Glutamatergic neuron (in vitro differentiated cells): ENCODE results near the gene NLK. TPM values are rescaled to one million over a fixed set of nuclear protein-coding genes. Genes with fewer than 3 reads are reported as not detected.

Experiments
- DNase-seq: peaks from one replicate; pipeline ENCODE4 v3.0.0; 2022
- H3K27ac Mint-ChIP-seq: one replicate; pipeline ENCODE4 v1.8.0; 2020; ENCODE audit warnings: mild to moderate bottlenecking, mixed read lengths, inconsistent platforms; ENCODE audit not compliant: unreplicated experiment
- H3K27me3 Mint-ChIP-seq: one replicate; pipeline ENCODE4 v1.8.0; 2020; ENCODE audit warnings: mild to moderate bottlenecking, moderate library complexity, mixed read lengths, inconsistent platforms; ENCODE audit not compliant: unreplicated experiment
- H3K36me3 Mint-ChIP-seq: one replicate; pipeline ENCODE4 v1.8.0; 2020; ENCODE audit warnings: mild to moderate bottlenecking, mixed read lengths, inconsistent platforms; ENCODE audit not compliant: unreplicated experiment
- H3K4me1 Mint-ChIP-seq: one replicate; pipeline ENCODE4 v1.8.0; 2020; ENCODE audit warnings: mild to moderate bottlenecking, low read depth, mixed read lengths, inconsistent platforms; ENCODE audit not compliant: unreplicated experiment
- H3K4me3 Mint-ChIP-seq: one replicate; pipeline ENCODE4 v1.8.0; 2020; ENCODE audit warnings: mild to moderate bottlenecking, mixed read lengths, inconsistent platforms; ENCODE audit not compliant: unreplicated experiment
- H3K9me3 Mint-ChIP-seq: one replicate; pipeline ENCODE4 v1.8.0; 2020; ENCODE audit warnings: mild to moderate bottlenecking, moderate library complexity, mixed read lengths, inconsistent platforms; ENCODE audit not compliant: unreplicated experiment
- CTCF ChIP-seq: fragments of 200-600 bp; sonication (generic); IDR thresholded peaks from one replicate; pipeline ENCODE4 v1.5.0; 2021; ENCODE audit not compliant: partially characterized antibody, unreplicated experiment
- total RNA-seq: library from RNA; stranded (reverse); fragmentation: NEBNext Ultra II Directional; extraction: Animal tissue kit (Norgen Biotek cat#: 25700); gene quantifications from one replicate; pipeline ENCODE4 v1.2.1, GENCODE V29; 2021; ENCODE audit not compliant: unreplicated experiment

The NLK gene
- total RNA-seq, 1 donor from 2014 or later: 33.8 TPM

DNA sequence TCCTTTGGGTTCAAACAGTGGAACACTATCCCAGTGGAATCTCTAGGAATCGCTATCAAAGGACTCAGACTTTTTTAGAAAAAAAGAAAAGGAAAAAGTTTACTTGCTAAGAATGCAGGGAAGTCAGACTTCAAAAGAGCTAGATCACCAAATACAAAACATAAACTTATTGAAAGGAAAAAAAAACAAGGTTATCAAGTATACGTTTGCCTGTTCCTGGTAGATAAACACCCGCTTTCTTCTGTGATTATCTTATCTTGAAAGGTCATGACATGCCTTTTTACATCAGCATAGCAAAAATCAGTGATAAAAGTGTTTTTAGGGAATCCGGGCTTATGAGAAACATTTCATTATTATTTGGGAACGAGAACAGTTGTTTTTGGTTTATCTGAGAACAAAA, 147.2 kb downstream of the NLK start:
- H3K36me3 Mint-ChIP-seq: peaks cover 13% of the 10 kb centered on the region
- no peaks in the 10 kb centered on the region for H3K27me3 Mint-ChIP-seq
- no peak overlapping the region for H3K4me3 Mint-ChIP-seq
- H3K4me1 Mint-ChIP-seq: no peaks in the 10 kb centered on the region
- H3K9me3 Mint-ChIP-seq: no peaks in the 10 kb centered on the region
- no peak for DNase-seq
- no peak overlapping the region for H3K27ac Mint-ChIP-seq
- TF ChIP-seq CTCF: no peak

DNA sequence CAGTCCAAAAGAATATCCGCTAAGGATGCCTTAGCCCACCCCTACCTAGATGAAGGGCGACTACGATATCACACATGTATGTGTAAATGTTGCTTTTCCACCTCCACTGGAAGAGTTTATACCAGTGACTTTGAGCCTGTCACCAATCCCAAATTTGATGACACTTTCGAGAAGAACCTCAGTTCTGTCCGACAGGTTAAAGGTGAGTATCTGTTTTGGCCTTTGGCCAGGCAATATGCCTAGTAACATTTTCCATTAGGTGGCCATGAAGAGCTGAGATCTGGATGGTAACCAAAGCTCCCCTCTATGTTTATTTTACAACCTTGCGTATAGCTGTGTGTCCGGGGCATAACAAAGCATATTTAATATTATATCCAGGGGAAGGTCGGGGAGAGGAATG, 148.5 kb downstream of the NLK start:
- Mint-ChIP-seq H3K36me3 (peaks cover 8% of the 10 kb centered on the region), H3K4me1 (no peaks in the 10 kb centered on the region), H3K9me3 (no peaks in the 10 kb centered on the region), H3K27ac (no peak overlapping the region), H3K4me3 (no peak overlapping the region), H3K27me3 (no peaks in the 10 kb centered on the region)
- no peak for TF ChIP-seq CTCF
- no peak for DNase-seq

- TF ChIP-seq CTCF: no peak
- no peak overlapping the region for H3K27ac Mint-ChIP-seq
- no peak for DNase-seq
- H3K9me3 Mint-ChIP-seq: no peaks in the 10 kb centered on the region
- no peaks in the 10 kb centered on the region for H3K36me3 Mint-ChIP-seq
- no peak overlapping the region for H3K4me3 Mint-ChIP-seq
- no peaks in the 10 kb centered on the region for H3K4me1 Mint-ChIP-seq
- no peaks in the 10 kb centered on the region for H3K27me3 Mint-ChIP-seq
Observed at GRCh38 chr17:28193241-28193640, 150.8 kb downstream of the NLK start.

GRCh38 chr17:28194382-28194781, 151.9 kb downstream of the NLK start:
- DNase-seq: no peak
- Mint-ChIP-seq H3K9me3 (no peaks in the 10 kb centered on the region), H3K27ac (no peak overlapping the region), H3K36me3 (no peaks in the 10 kb centered on the region), H3K27me3 (no peaks in the 10 kb centered on the region), H3K4me1 (no peaks in the 10 kb centered on the region), H3K4me3 (no peak overlapping the region)
- TF ChIP-seq CTCF: no peak

DNA sequence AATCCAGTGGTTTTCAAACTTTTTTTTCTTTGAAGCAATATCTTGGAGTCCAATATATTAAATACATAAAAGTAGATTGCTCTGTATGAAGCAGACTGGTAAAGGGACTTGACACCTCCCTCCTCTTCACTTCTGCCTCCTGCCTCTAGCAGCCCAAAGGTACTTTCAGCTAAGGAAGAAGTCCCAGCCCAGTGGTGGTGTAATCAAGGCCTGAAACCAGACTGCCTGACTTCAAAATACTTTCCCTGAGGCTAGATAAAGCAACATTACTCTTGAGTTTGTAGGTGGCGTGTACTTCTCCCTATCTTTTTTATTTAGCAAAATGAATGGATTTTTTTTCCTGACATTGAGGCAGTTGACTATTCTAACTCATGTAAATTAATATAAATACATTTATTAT, 154.2 kb downstream of the NLK start:
- Mint-ChIP-seq H3K4me3 (no peak overlapping the region), H3K36me3 (no peaks in the 10 kb centered on the region), H3K4me1 (no peaks in the 10 kb centered on the region), H3K9me3 (no peaks in the 10 kb centered on the region), H3K27me3 (no peaks in the 10 kb centered on the region), H3K27ac (no peak overlapping the region)
- TF ChIP-seq CTCF: no peak
- no peak for DNase-seq
